LNCAP (cell line): ENCODE measurements around the gene PCNP.

Experiments used
- CTCF ChIP-seq: fragments of 450-650 bp; IDR thresholded peaks from 2 replicates; pipeline ENCODE4 v1.5.1; 2017; ENCODE audit warnings: mild to moderate bottlenecking

Gene PCNP

DNA sequence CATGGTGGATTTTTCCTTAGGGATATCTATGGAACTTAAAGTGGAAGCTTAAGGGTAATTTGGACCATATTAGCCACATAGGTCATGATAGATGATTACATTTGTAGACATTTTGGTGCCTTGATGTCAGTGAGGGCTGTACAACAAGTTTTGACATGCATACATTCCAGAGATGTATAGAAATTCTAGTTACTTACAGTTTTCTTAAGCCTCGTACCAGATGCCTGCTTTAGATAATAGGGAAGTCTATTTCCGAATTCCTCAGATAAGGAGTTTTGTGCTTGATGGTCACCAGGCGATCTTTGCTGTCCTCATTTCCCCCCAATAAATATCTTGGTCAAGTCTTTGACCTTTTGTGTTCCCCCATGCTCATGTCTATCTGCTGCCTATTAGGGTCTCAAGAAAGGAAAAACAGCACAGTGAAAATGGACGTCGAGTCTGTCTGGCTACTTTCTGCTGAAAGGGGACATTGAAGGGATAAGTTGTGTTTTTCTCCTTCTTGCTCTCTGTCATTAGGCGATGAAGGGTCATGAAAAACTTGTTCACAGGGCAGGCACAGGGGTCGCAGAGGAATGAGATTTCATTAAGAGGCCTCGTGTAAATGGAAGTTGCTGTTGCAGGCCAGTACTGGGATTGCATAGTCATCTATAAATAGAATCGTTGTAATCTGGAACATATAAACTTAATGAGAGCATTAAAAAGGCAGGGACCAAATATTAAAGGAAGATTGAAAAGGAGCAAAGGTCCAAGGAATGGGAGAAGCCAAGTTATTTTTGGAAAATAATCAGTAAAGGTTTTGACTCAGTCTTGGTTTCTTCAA lies 41.0 kb upstream of the PCNP start:
- no peak for TF ChIP-seq CTCF

GRCh38 chr3:101533603-101533968 lies 40.4 kb upstream of the PCNP start:
- TF ChIP-seq CTCF: no peak

- no peak for TF ChIP-seq CTCF
Observed at GRCh38 chr3:101535221-101535620, 38.8 kb upstream of the PCNP start.

GRCh38 chr3:101536266-101536665 lies 37.7 kb upstream of the PCNP start:
- TF ChIP-seq CTCF: no peak

- no peak for TF ChIP-seq CTCF
Observed at GRCh38 chr3:101542957-101543356, 31.0 kb upstream of the PCNP start.

DNA sequence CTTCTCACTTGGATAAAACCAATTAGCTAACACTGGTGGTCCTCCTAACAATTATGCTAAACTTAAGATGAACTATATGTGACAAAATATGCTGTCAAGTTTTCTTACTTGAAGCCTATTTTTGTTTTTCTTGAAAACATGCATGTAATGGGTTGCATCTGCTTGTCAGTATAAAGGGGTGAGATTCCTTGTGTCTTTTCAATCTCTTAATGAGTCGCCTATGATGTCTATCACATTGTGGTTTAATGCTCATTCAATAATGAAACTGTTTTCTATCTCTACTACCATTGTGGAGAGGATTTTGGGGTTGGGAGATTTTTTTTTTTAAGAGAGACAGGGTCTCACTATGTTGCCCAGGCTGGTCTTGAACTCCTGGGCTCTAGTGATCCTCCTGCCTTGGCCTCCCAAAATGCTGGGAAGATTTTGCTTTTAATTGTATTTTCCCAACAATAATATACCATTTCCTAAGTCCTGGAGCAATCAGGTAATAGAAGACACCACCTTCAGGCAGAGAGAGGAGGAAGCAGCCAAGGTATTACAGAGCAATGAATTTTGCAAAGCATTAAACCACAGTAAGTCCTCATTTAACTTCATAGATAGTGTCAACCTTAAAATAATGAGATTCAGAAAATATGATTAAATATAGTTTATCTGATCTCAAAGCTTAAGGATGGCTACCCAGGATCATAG lies 29.7 kb upstream of the PCNP start:
- no peak; the same call in 1 of the 2 replicates for TF ChIP-seq CTCF

- no peak for TF ChIP-seq CTCF
Observed at GRCh38 chr3:101548527-101549105, 25.4 kb upstream of the PCNP start.
